Testis (tissue), 2 donors: ENCODE measurements around the gene ARHGEF40.

Experiments
- POLR2A ChIP-seq: fragments of 450-650 bp; IDR thresholded peaks from one replicate; pipeline ENCODE4 v1.6.1; 2017; ENCODE audit warnings: antibody characterized with exemption, mild to moderate bottlenecking, moderate library complexity
- TF ChIP-seq, protein P1 (sequence below), 3 experiments: fragments of 450-650 bp in 2 of 3; fragments of 200-600 bp in 1 of 3; sonication (generic) in 1 of 3; IDR thresholded peaks; one replicate each; pipeline ENCODE4 v1.5.1; 2016 to 2019; ENCODE audit warnings: antibody characterized with exemption in 3 of 3, mild to moderate bottlenecking in 2 of 3, moderate library complexity in 1 of 3

- TF ChIP-seq, protein P1, sequence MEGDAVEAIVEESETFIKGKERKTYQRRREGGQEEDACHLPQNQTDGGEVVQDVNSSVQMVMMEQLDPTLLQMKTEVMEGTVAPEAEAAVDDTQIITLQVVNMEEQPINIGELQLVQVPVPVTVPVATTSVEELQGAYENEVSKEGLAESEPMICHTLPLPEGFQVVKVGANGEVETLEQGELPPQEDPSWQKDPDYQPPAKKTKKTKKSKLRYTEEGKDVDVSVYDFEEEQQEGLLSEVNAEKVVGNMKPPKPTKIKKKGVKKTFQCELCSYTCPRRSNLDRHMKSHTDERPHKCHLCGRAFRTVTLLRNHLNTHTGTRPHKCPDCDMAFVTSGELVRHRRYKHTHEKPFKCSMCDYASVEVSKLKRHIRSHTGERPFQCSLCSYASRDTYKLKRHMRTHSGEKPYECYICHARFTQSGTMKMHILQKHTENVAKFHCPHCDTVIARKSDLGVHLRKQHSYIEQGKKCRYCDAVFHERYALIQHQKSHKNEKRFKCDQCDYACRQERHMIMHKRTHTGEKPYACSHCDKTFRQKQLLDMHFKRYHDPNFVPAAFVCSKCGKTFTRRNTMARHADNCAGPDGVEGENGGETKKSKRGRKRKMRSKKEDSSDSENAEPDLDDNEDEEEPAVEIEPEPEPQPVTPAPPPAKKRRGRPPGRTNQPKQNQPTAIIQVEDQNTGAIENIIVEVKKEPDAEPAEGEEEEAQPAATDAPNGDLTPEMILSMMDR (IDR thresholded peaks at IDR 0.05) = no peak
- TF ChIP-seq POLR2A = no peak
Measured at GRCh38 chr14:21095430-21096205, 25.5 kb downstream of the ARHGEF40 start.
